CD8-positive, alpha-beta memory T cell (primary cell): ENCODE measurements around the gene ADAT3. TPM values are rescaled to one million over a fixed set of nuclear protein-coding genes. Genes with fewer than 3 reads are reported as not detected.
A peak's percentile ranks its signal among the peaks of the same experiment; 100 is the strongest.

Source experiments
- CTCF ChIA-PET: fragments of 350-600 bp; sonication (Branson Sonifier 250); formaldehyde crosslinking; loops from one replicate; lab custom pipeline; 2021; ENCODE audit warnings: antibody characterized with exemption; lab: Charles Lee
- POLR2A ChIA-PET: fragments of 350-600 bp; sonication (Branson Sonifier 250); formaldehyde crosslinking; loops from one replicate; lab custom pipeline; 2021; ENCODE audit warnings: antibody characterized with exemption; lab: Charles Lee
- DNase-seq, 5 donors: peaks; one replicate each; pipeline versions ENCODE4 v3.0.0 to v3.0.0-alpha.2; 2020 to 2022; ENCODE audit warnings: mixed read lengths in 1 of 5
- H3K27ac ChIP-seq: one replicate; pipeline ENCODE4 v1.7.0; 2013; ENCODE audit warnings: low read depth, mild to moderate bottlenecking, low read length, moderate library complexity
- H3K27me3 ChIP-seq: 2 replicates; pipeline ENCODE4 v1.7.0; 2013; ENCODE audit warnings: low read length, mild to moderate bottlenecking; ENCODE audit not compliant: insufficient read depth, poor library complexity, severe bottlenecking
- H3K36me3 ChIP-seq: 2 replicates; pipeline ENCODE4 v1.7.0; 2013; ENCODE audit warnings: mild to moderate bottlenecking, low read length, moderate library complexity; ENCODE audit not compliant: insufficient read depth
- H3K4me1 ChIP-seq: 2 replicates; pipeline ENCODE4 v1.7.0; 2013; ENCODE audit warnings: mild to moderate bottlenecking, low read length, moderate library complexity; ENCODE audit not compliant: insufficient read depth
- H3K4me3 ChIP-seq: 2 replicates; pipeline ENCODE4 v1.7.0; 2013; ENCODE audit warnings: mild to moderate bottlenecking, low read length
- H3K9me3 ChIP-seq: 2 replicates; pipeline ENCODE4 v1.7.0; 2013; ENCODE audit warnings: mild to moderate bottlenecking, low read length
- H3K27ac Mint-ChIP-seq, 8 donors: one replicate each; pipeline ENCODE4 v1.8.0; 2020 to 2021; ENCODE audit warnings: mixed read lengths in 8 of 8, mild to moderate bottlenecking in 6 of 8, inconsistent platforms in 3 of 8, moderate library complexity in 3 of 8
- H3K27me3 Mint-ChIP-seq, 2 donors: one replicate each; pipeline ENCODE4 v1.8.0; 2020 to 2021; ENCODE audit warnings: mixed read lengths in 2 of 2, mild to moderate bottlenecking in 1 of 2, moderate library complexity in 1 of 2
- H3K36me3 Mint-ChIP-seq, 3 donors: one replicate each; pipeline ENCODE4 v1.8.0; 2020 to 2021; ENCODE audit warnings: mixed read lengths in 3 of 3, inconsistent platforms in 1 of 3, mild to moderate bottlenecking in 1 of 3
- H3K4me1 Mint-ChIP-seq, 3 donors: one replicate each; pipeline ENCODE4 v1.8.0; 2020 to 2021; ENCODE audit warnings: mixed read lengths in 3 of 3, inconsistent platforms in 1 of 3, mild to moderate bottlenecking in 1 of 3
- H3K4me3 Mint-ChIP-seq, 7 donors: one replicate each; pipeline ENCODE4 v1.8.0; 2020 to 2021; ENCODE audit warnings: mixed read lengths in 7 of 7, mild to moderate bottlenecking in 6 of 7, moderate library complexity in 4 of 7, inconsistent platforms in 2 of 7
- H3K9me3 Mint-ChIP-seq, 5 donors: one replicate each; pipeline ENCODE4 v1.8.0; 2020 to 2022; ENCODE audit warnings: mixed read lengths in 5 of 5, mild to moderate bottlenecking in 3 of 5, moderate library complexity in 2 of 5, inconsistent platforms in 1 of 5
- polyA plus RNA-seq: library from polyadenylated mRNA; unstranded; fragments of 300-500 nt; fragmentation: Illumina TruSeq; gene quantifications from one replicate; pipeline ENCODE4 v1.2.3, GENCODE V29; 2021
- total RNA-seq, 2 experiments: library from RNA; stranded (reverse); gene quantifications; one replicate each; pipeline ENCODE4 v1.2.3, GENCODE V29; 2021

Gene ADAT3
- total and polyA plus RNA-seq, 3 experiments from 2014 or later = 4.6 to 6.6 (median 6.3) TPM

DNA sequence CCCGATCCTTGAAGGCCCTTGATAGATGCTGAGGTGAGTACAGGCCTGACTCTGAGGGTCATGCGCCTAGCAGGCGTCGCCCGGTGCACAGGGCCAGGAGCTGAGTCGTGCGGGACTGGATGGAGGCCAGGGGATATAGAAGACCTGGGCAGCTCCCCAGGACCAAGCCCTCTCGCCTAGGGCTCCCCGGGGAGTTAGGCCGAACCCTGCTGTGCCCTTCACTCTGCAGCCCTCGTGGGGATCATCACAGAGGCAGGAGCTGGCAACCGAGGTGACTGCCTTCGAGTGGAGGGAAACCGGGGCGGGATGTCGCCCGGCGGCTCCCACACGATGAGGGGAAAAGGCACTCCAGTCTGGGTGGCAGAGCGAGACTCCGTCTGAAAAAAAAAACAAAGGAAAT lies 47.4 kb downstream of the ADAT3 start:
- Histone ChIP-seq H3K27ac (no peak overlapping the region), H3K4me3 (no peak overlapping the region), H3K9me3 (no peaks in the 10 kb centered on the region), H3K4me1 (no peaks in the 10 kb centered on the region), H3K27me3 (no peaks in the 10 kb centered on the region), H3K36me3 (no peaks in the 10 kb centered on the region)
- ChIA-PET POLR2A (no interaction called here), CTCF (no interaction called here)
- H3K27me3 Mint-ChIP-seq = no peaks in the 10 kb centered on the region
- peaks cover 23 to 70% (median 30%) of the 10 kb centered on the region in 3 donors for H3K4me1 Mint-ChIP-seq
- peak overlapping the region in 2 of 8 donors; percentile 40 to 48 for H3K27ac Mint-ChIP-seq
- H3K36me3 Mint-ChIP-seq = peaks cover 0 to 51% (median 0%) of the 10 kb centered on the region in 3 donors
- no peak overlapping the region for H3K4me3 Mint-ChIP-seq
- peaks cover 0 to 2% (median 0%) of the 10 kb centered on the region in 5 donors for H3K9me3 Mint-ChIP-seq
- DNase-seq = no peak

- CTCF ChIA-PET = no interaction called here
- POLR2A ChIA-PET = no interaction called here
- Mint-ChIP-seq H3K4me3 (no peak overlapping the region), H3K9me3 (peaks cover 0 to 2% (median 0%) of the 10 kb centered on the region in 5 donors), H3K27me3 (no peaks in the 10 kb centered on the region), H3K4me1 (peaks cover 23 to 72% (median 30%) of the 10 kb centered on the region in 3 donors), H3K27ac (peak overlapping the region in 2 of 8 donors; percentile 48 to 57), H3K36me3 (peaks cover 0 to 51% (median 0%) of the 10 kb centered on the region in 3 donors)
- no peaks in the 10 kb centered on the region for H3K36me3 ChIP-seq
- no peak for DNase-seq
- H3K4me1 ChIP-seq = no peaks in the 10 kb centered on the region
- no peak overlapping the region for H3K27ac ChIP-seq
- H3K4me3 ChIP-seq = no peak overlapping the region
- H3K9me3 ChIP-seq = no peaks in the 10 kb centered on the region
- H3K27me3 ChIP-seq = no peaks in the 10 kb centered on the region
Observed at GRCh38 chr19:1953037-1953436, 47.8 kb downstream of the ADAT3 start.

DNA sequence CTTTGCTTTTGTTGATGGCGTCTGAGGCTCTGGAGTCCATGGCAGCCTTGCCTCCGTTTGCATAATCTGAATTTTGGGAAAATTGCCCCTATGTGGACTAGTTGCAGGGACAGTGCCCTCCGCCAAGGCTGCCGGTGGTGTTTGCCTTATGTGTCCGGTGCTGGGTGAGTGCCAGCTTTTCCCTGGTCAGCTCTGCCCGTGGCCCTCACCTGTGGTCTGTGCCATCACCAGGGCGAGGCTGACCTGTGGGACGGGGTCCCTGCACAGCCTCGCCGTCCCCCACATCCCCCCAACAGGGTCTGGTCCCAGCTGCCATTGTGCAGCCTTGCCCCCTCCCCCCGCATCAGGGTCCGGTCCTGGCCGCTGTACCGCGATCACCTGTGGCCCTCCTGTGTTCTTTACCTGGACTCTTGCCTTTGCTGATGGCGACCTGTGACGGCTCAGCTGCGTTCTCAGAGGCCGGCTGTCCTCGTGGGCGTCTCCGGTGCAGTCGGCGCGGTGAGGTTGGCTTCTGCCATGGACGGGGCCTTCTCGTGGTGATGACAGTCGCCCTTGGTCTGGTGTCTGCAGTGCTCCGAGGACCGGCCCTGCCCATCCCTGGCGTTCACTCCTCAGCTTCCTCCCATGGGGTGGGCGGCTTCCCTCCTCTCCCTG lies 48.4 kb downstream of the ADAT3 start:
- no peaks in the 10 kb centered on the region for H3K9me3 ChIP-seq
- H3K4me3 Mint-ChIP-seq = no peak overlapping the region
- H3K27ac ChIP-seq = no peak overlapping the region
- POLR2A ChIA-PET = no interaction called here
- no peak for DNase-seq
- H3K4me3 ChIP-seq = no peak overlapping the region
- peaks cover 0 to 49% (median 0%) of the 10 kb centered on the region in 3 donors for H3K36me3 Mint-ChIP-seq
- H3K4me1 Mint-ChIP-seq = peaks cover 21 to 70% (median 28%) of the 10 kb centered on the region in 3 donors
- H3K27ac Mint-ChIP-seq = peak overlapping the region in 1 of 8 donors; percentile 82
- H3K4me1 ChIP-seq = no peaks in the 10 kb centered on the region
- H3K9me3 Mint-ChIP-seq = peaks cover 0 to 2% (median 0%) of the 10 kb centered on the region in 5 donors
- no peaks in the 10 kb centered on the region for H3K27me3 Mint-ChIP-seq
- no peaks in the 10 kb centered on the region for H3K27me3 ChIP-seq
- CTCF ChIA-PET = no interaction called here
- H3K36me3 ChIP-seq = no peaks in the 10 kb centered on the region

DNA sequence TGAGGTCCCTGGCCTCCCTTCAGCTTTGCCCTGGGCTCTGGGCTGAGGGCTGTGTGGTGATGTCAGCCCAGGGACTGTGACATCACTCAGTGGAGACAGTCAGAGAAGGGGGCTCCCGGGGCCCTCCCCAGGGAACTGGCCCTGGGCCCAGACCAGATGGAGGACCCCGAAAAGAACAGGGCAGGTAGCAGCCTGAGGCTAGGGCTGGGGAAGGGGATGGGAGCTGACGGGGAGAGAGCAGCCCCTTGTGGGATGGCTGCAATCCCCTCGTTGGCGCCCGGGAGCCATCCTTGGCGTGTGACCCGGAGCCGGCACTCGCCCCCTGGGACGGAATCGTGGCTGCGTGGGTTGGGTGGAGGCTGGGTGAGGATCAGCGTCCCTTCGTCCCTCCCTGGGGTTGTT lies 49.3 kb downstream of the ADAT3 start:
- H3K4me3 Mint-ChIP-seq = no peak overlapping the region
- Histone ChIP-seq H3K36me3 (no peaks in the 10 kb centered on the region), H3K4me1 (no peaks in the 10 kb centered on the region), H3K27ac (no peak overlapping the region), H3K9me3 (no peaks in the 10 kb centered on the region), H3K27me3 (no peaks in the 10 kb centered on the region), H3K4me3 (no peak overlapping the region)
- no peaks in the 10 kb centered on the region for H3K27me3 Mint-ChIP-seq
- CTCF ChIA-PET = no interaction called here
- peaks cover 0 to 2% (median 0%) of the 10 kb centered on the region in 5 donors for H3K9me3 Mint-ChIP-seq
- H3K4me1 Mint-ChIP-seq = peaks cover 11 to 65% (median 23%) of the 10 kb centered on the region in 3 donors
- peak overlapping the region in 1 of 8 donors; percentile 43 for H3K27ac Mint-ChIP-seq
- POLR2A ChIA-PET = no interaction called here
- no peak for DNase-seq
- H3K36me3 Mint-ChIP-seq = peaks cover 0 to 44% (median 0%) of the 10 kb centered on the region in 3 donors

GRCh38 chr19:1955171-1956121 lies 50.2 kb downstream of the ADAT3 start:
- Mint-ChIP-seq H3K36me3 (peaks cover 0 to 39% (median 0%) of the 10 kb centered on the region in 3 donors), H3K4me3 (peak overlapping the region in 1 of 7 donors; percentile 44), H3K9me3 (peaks cover 0 to 2% (median 0%) of the 10 kb centered on the region in 5 donors), H3K27ac (no peak overlapping the region), H3K4me1 (peaks cover 4 to 67% (median 22%) of the 10 kb centered on the region in 3 donors), H3K27me3 (no peaks in the 10 kb centered on the region)
- Histone ChIP-seq H3K4me3 (no peak overlapping the region), H3K4me1 (no peaks in the 10 kb centered on the region), H3K27ac (no peak overlapping the region), H3K9me3 (no peaks in the 10 kb centered on the region), H3K36me3 (no peaks in the 10 kb centered on the region), H3K27me3 (no peaks in the 10 kb centered on the region)
- POLR2A ChIA-PET = no interaction called here
- no peak for DNase-seq
- CTCF ChIA-PET = no interaction called here

GRCh38 chr19:1956122-1956494 lies 50.9 kb downstream of the ADAT3 start:
- peaks cover 0 to 65% (median 19%) of the 10 kb centered on the region in 3 donors for H3K4me1 Mint-ChIP-seq
- Histone ChIP-seq H3K36me3 (no peaks in the 10 kb centered on the region), H3K4me3 (no peak overlapping the region), H3K27me3 (no peaks in the 10 kb centered on the region), H3K9me3 (no peaks in the 10 kb centered on the region), H3K4me1 (no peaks in the 10 kb centered on the region), H3K27ac (no peak overlapping the region)
- peaks cover 0 to 37% (median 0%) of the 10 kb centered on the region in 3 donors for H3K36me3 Mint-ChIP-seq
- H3K27ac Mint-ChIP-seq = peak overlapping the region in 3 of 8 donors; percentile 47 to 92 (median 58)
- H3K4me3 Mint-ChIP-seq = peak overlapping the region in 1 of 7 donors; percentile 44
- ChIA-PET CTCF (no interaction called here), POLR2A (no interaction called here)
- no peak for DNase-seq
- peaks cover 0 to 2% (median 0%) of the 10 kb centered on the region in 5 donors for H3K9me3 Mint-ChIP-seq
- H3K27me3 Mint-ChIP-seq = no peaks in the 10 kb centered on the region

DNA sequence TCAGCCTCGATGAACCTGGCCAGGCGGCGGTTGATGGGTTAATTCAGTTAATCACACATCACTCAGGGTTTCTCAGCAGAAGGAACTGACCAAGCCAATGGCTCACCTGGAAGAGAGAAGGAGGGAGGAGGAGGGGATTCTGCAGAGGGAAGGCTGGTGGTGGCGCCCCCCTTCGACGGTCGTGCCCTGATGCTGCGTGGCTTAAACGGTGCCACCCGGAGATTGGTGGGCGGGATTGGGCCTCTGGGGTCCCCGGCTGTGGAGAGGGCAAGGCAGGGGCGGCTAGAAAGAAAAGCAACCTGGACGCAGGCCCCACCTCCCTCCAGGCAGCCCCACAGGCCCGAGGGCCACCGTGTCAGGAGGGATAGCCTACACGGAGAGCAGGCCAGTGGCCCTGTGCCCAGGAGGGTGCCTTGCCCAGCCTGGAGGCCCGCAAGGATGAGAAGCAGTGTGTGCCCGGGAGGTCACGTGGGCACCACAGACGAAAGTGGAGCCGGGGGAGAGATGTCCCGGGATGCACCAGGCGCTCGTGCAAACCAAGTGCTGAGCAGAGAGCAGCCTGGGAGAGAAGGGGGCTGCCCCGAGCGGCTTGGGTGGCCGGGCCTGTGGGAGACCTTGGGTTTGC lies 51.8 kb downstream of the ADAT3 start:
- Mint-ChIP-seq H3K27ac (peak overlapping the region in 1 of 8 donors; percentile 58), H3K27me3 (peaks cover 0 to under 1% of the 10 kb centered on the region in 2 donors), H3K9me3 (peaks cover 0 to 2% (median 0%) of the 10 kb centered on the region in 5 donors), H3K4me1 (peaks cover 0 to 66% (median 17%) of the 10 kb centered on the region in 3 donors), H3K36me3 (peaks cover 0 to 38% (median 0%) of the 10 kb centered on the region in 3 donors), H3K4me3 (no peak overlapping the region)
- Histone ChIP-seq H3K36me3 (no peaks in the 10 kb centered on the region), H3K4me1 (no peaks in the 10 kb centered on the region), H3K27me3 (no peaks in the 10 kb centered on the region), H3K9me3 (no peaks in the 10 kb centered on the region), H3K4me3 (no peak overlapping the region), H3K27ac (no peak overlapping the region)
- no peak for DNase-seq
- CTCF ChIA-PET = no interaction called here
- POLR2A ChIA-PET = no interaction called here
